ENCODE results near the gene GPRC5B.

Gene GPRC5B

DNA sequence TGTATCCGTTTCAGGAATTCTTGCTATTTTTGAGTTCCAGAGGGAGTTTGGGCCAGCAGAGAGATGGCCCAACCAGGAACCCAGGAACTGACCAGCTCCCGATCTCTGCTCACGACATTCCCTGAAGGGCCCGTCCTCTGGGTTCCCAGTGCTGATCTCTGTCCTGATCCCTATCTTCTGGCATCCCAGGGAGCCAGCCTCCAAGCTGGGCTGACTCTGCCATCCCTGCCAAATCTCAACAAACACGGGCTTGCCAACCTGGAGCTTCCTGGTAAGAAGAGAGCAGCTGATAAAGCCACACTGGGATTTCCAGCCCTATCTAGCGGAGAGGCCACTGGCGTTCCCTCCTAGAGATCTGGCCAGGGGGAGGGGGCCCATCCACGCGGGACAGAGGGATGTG lies 16.2 kb downstream of the GPRC5B start:
- DNase-seq = no peak

DNA sequence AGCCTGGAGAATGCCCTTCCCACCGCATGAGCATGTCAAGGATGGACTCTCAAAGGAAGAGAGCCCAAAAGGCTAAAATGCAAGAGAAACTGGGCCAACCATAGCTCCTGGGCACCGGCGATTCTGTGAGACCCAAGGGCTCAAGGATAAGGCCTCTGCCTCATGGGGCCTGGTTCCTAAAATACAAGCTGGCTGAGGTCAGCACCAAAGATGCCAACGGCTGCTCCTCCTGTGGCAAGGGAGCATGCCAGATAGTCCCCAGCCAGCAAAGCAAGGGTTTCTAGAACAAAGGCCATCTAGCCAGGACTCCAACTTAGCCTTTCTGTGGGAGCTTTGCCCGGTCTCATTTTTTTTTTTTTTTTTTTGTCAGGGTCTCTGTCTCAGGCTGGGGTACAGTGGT lies 20.1 kb downstream of the GPRC5B start:
- DNase-seq = no peak

- DNase-seq = no peak
These were observed 20.7 kb downstream of the GPRC5B start for GRCh38 chr16:19863990-19864389.

- DNase-seq = no peak
These were observed 22.8 kb downstream of the GPRC5B start for GRCh38 chr16:19861811-19862327.

DNA sequence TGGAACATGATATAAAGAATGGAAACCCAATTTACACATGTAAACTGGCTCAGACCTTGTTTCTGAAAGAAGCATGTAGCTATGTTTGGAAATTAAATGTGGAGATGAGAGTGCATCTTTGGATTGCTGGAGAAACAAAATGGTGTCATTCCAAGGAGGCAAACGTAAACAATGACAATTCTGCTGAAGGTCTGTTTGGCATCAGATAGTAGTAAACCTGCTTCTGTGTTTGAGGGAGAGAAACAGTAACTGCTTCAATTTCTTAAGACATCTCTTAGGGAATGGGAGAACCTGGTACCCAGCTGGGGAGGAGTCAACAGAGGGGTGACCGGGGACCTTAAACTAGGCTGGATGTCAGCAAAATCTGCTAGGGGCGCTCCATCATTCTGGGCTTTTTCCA lies 23.5 kb downstream of the GPRC5B start:
- no peak for DNase-seq

GRCh38 chr16:19860166-19861041 lies 24.2 kb downstream of the GPRC5B start:
- DNase-seq = no peak

DNA sequence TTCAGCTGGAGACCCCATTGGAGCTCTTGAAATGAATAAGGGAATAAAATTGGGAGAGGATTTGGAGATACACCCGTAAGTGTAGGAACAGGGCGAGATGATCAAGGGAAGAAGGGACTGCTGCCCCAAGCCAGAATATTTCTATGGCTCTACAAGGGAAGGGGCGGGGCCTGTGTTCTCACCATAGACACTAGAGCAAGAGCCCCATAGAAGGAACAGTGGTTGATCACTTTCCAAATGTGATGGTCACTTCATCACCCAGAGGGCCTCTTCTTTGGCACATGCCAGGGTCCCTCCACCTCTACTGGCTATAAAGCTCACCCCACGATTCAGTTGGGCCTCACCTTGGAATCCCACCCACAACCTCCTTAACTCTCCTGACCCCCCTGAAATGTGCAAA lies 25.0 kb downstream of the GPRC5B start:
- no peak for DNase-seq

GRCh38 chr16:19859166-19859565 lies 25.5 kb downstream of the GPRC5B start:
- DNase-seq = no peak

GRCh38 chr16:19858340-19859018 lies 26.2 kb downstream of the GPRC5B start:
- no peak for DNase-seq

GRCh38 chr16:19857593-19858339 lies 26.9 kb downstream of the GPRC5B start:
- DNase-seq = no peak

DNA sequence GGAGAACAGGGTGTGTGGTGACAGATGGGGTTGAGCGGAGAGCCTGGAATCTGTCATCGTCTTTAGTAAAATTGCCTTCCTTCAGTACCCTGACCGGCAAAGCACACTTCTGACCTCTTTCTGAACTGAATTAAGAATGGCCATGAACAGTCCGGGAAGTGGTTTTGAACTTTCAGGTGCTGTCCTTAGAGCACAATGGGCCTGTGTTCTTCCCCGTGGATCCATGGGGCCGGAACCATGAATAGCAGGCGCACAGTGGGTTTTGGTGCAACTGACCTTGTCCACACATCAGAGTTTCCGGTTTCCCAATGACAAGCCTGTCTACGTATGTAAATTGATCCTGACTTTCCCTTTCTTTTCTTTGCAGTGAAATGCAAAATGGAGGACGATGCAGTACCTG lies 28.5 kb downstream of the GPRC5B start:
- DNase-seq = no peak

DNA sequence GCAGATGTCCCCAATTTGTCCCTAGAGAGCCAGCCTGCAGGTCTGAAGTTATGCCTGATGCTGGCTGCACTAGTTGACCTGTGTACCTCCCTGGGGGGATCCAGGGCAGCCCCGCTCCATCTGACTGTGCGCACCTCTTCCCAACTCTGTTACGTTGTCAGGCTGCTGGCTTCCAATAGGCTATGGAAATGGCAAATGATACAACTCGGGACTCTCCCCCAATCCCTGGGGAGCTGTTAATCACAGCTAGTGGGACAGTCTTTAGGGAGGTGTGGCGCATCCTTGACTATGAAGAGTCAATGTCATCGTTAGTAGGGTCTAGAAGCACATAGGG lies 30.1 kb downstream of the GPRC5B start:
- no peak for DNase-seq

- DNase-seq = no peak
These were observed 30.7 kb downstream of the GPRC5B start for GRCh38 chr16:19853742-19854542.

- DNase-seq = no peak
These were observed 31.4 kb downstream of the GPRC5B start for GRCh38 chr16:19853132-19853741.

DNA sequence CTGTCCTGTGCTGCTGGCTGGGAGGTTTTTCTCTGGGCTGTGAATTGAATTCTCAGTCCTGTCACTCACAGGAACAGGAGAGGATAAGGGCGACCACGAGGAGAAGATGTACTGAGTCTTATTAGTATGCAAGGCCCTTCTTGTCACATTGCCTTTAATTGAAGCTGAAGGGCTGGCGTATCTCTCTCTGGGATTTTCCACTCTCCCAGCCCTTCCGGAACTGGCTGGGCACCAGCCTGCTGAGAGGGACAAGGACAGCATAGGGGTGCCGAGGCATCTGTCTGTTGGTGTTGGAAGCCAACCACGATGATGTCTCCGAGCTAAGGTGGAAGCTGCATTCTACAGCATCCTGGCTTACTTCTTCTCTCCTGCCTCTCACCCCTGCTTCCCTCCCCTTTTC lies 33.2 kb downstream of the GPRC5B start:
- no peak for DNase-seq

GRCh38 chr16:19850131-19850817 lies 34.4 kb downstream of the GPRC5B start:
- DNase-seq = no peak

- no peak for DNase-seq
These were observed 35.9 kb downstream of the GPRC5B start for GRCh38 chr16:19848756-19849155.

DNA sequence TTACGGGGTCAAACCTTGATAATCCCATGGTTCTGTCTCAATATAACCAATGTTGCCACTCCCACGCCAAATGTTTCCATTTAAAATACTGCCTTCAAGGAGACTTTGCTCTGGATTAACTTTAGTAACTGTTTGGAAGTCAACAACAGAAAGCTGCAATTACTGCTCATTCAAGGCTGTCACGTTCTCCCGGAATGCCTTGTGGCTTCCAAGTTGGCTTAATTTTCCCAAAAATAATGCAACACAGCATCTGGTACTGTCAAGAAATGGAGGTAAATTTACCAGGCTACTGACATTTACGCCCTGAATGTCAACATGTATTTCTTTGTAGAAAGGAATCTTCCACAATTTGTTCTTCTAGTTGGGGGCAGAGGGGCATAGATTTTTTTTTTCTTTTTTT lies 38.2 kb downstream of the GPRC5B start:
- DNase-seq = no peak

DNA sequence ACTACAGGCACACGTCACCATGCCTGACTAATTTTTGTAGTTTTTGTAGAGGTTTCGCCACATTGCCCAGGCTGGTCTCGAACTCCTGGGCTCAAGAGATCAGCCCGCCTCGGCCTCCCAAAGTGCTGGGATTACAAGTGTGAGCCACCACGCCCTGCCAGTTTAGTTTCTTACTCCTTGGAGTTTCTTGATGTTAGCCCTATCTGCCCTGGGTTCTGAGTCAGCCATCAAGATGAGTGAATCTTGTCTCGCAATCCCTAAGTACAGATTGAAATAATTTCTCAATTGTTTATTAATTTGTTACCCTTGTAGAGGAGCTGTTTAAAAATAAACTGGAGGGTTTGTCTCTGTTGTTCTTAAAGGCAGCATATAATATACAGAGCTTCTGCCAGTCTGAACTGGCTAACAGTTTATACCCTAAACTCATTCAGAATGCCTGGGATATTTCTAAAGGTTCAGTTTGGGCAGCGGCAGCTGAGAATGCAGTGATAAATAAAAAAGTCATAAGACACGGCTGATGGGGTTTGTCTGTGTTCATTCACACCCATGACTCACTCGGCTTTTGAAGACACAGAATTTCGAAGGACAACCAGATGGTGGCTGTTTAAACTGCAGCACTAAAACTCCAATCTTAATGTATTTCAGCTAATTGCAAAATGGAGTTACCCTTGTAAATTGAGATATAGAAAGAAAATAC lies 39.6 kb downstream of the GPRC5B start:
- DNase-seq = no peak

GRCh38 chr16:19843371-19843770 lies 41.3 kb downstream of the GPRC5B start:
- no peak for DNase-seq

Measured in effector CD4-positive, alpha-beta T cell (primary cell).